ENCODE data around the gene TMSB15B.
"Not testable (repeated sequence)": the region's sequence is repeated elsewhere in the genome, so short reads cannot be mapped to it uniquely, and the experiment has no call there.

GRCh38 chrX:103920515-103920914 is 41.9 kb upstream of the TMSB15B start:
- TF ChIP-seq CTCF (IDR thresholded peaks at IDR 0.05); ZFX (IDR thresholded peaks at IDR 0.05; ENCODE audit: borderline replicate concordance): not testable (repeated sequence)

All from 22Rv1 (cell line).